A673 (cell line): ENCODE results near the gene PALLD. TPM values are rescaled to one million over a fixed set of nuclear protein-coding genes. Genes with fewer than 3 reads are reported as not detected.

ENCODE experiments used
- BruUV-seq: library from RNA; stranded (reverse); fragments of 400-500 nt; replicated peaks from 2 replicates; lab custom pipeline; 2021; lab: Mats Ljungman, UMichigan
- CTCF ChIA-PET: fragments of 300-600 bp; sonication (Branson Sonifier 250); formaldehyde crosslinking; loops from one replicate; lab custom pipeline; 2022; ENCODE audit warnings: antibody characterized with exemption; lab: Charles Lee
- POLR2A ChIA-PET: fragments of 300-600 bp; sonication (Branson Sonifier 250); formaldehyde crosslinking; loops from one replicate; lab custom pipeline; 2022; ENCODE audit warnings: antibody characterized with exemption; ENCODE audit not compliant: low non-redundant PET; lab: Charles Lee
- DNase-seq: peaks from one replicate; pipeline ENCODE4 v3.0.0-alpha.2; 2015; ENCODE audit warnings: low spot score
- H3K27ac ChIP-seq: fragments of 200-600 bp; sonication (generic); 2 replicates; pipeline ENCODE4 v1.5.1; 2016; ENCODE audit warnings: mixed run types, low read depth, mild to moderate bottlenecking, mixed read lengths, antibody characterized with exemption, low read length; ENCODE audit not compliant: poor library complexity, severe bottlenecking
- H3K27me3 ChIP-seq: fragments of 200-600 bp; sonication (generic); replicated peaks from 2 replicates; pipeline ENCODE4 v1.6.1; 2017; ENCODE audit warnings: mixed run types, low read depth, mild to moderate bottlenecking, mixed read lengths, antibody characterized with exemption, low read length; ENCODE audit not compliant: insufficient read depth, poor library complexity
- H3K36me3 ChIP-seq: fragments of 200-600 bp; sonication (generic); 2 replicates; pipeline ENCODE4 v1.6.1; 2016; ENCODE audit warnings: mixed run types, mild to moderate bottlenecking, mixed read lengths, antibody characterized with exemption, low read length; ENCODE audit not compliant: insufficient read depth, poor library complexity, severe bottlenecking
- H3K4me1 ChIP-seq: fragments of 200-600 bp; sonication (generic); 2 replicates; pipeline ENCODE4 v1.6.1; 2017; ENCODE audit warnings: mixed run types, mild to moderate bottlenecking, mixed read lengths, antibody characterized with exemption, low read length; ENCODE audit not compliant: insufficient read depth, poor library complexity, severe bottlenecking
- H3K4me3 ChIP-seq: fragments of 200-600 bp; sonication (generic); 2 replicates; pipeline ENCODE4 v1.5.1; 2016; ENCODE audit warnings: low read depth, mixed run types, mild to moderate bottlenecking, mixed read lengths, low read length; ENCODE audit not compliant: poor library complexity, severe bottlenecking
- H3K9me3 ChIP-seq: fragments of 200-600 bp; sonication (generic); 2 replicates; pipeline ENCODE4 v1.6.1; 2016; ENCODE audit warnings: mixed run types, low read depth, mild to moderate bottlenecking, mixed read lengths, antibody characterized with exemption, low read length; ENCODE audit not compliant: poor library complexity, severe bottlenecking
- CTCF ChIP-seq: fragments of 300-800, 200-600 bp; sonication (generic); conservative IDR thresholded peaks from 2 replicates; pipeline ENCODE4 v1.5.1; 2017; ENCODE audit warnings: low read depth, mild to moderate bottlenecking, antibody characterized with exemption, low read length, moderate library complexity, mixed read lengths
- EZH2 ChIP-seq: fragments of 200-600 bp; sonication (generic); IDR thresholded peaks from 2 replicates; pipeline ENCODE4 v1.6.1; 2017; ENCODE audit warnings: borderline replicate concordance, low read depth, mild to moderate bottlenecking, mixed read lengths, antibody characterized with exemption, low read length; ENCODE audit not compliant: poor library complexity, severe bottlenecking
- intact Hi-C: fragments of 100-400 bp; cut with micrococcal nuclease; formaldehyde crosslinking; loops from one replicate; pipeline ENCODE4 v1.10.0; 2022; ENCODE audit not compliant: unreplicated experiment
- total RNA-seq: library from RNA; stranded (reverse); gene quantifications from 2 replicates; pipeline ENCODE4 v1.2.3, GENCODE V29; 2021

PALLD gene
- total RNA-seq, 1 experiment from 2014 or later, result 44.1 TPM

GRCh38 chr4:168757500-168757899 is 260.6 kb downstream of the PALLD start:
- H3K4me1 ChIP-seq, result no peaks in the 10 kb centered on the region
- no peak for DNase-seq
- H3K27ac ChIP-seq, result no peak overlapping the region
- intact Hi-C loops, result no loop called here
- H3K9me3 ChIP-seq, result no peaks in the 10 kb centered on the region
- ChIA-PET POLR2A (interaction anchor here (0.7 kb wide), 1 partner anchor 42 kb away, joined by 3 read pairs; no protein-coding TSS in a partner anchor), CTCF (interaction anchor here (0.5 kb wide), 1 partner anchor 172 kb away, joined by 3 read pairs; no protein-coding TSS in a partner anchor)
- no TSS peak for BruUV-seq
- H3K27me3 ChIP-seq, result no peaks in the 10 kb centered on the region
- no peak overlapping the region for H3K4me3 ChIP-seq
- H3K36me3 ChIP-seq, result no peaks in the 10 kb centered on the region
- TF ChIP-seq CTCF, result no peak
- no peak for TF ChIP-seq EZH2

GRCh38 chr4:168758351-168758876 is 261.6 kb downstream of the PALLD start:
- H3K4me3 ChIP-seq, result no peak overlapping the region
- TF ChIP-seq CTCF (no peak), EZH2 (no peak)
- ChIA-PET CTCF (no interaction called here), POLR2A (no interaction called here)
- no peaks in the 10 kb centered on the region for H3K36me3 ChIP-seq
- no peak overlapping the region for H3K27ac ChIP-seq
- no peaks in the 10 kb centered on the region for H3K4me1 ChIP-seq
- H3K9me3 ChIP-seq, result no peaks in the 10 kb centered on the region
- H3K27me3 ChIP-seq, result no peaks in the 10 kb centered on the region
- intact Hi-C loops, result no loop called here
- DNase-seq, result no peak
- no TSS peak for BruUV-seq

- Histone ChIP-seq H3K27ac (no peak overlapping the region), H3K27me3 (no peaks in the 10 kb centered on the region), H3K4me1 (no peaks in the 10 kb centered on the region), H3K4me3 (no peak overlapping the region), H3K36me3 (no peaks in the 10 kb centered on the region), H3K9me3 (no peaks in the 10 kb centered on the region)
- TF ChIP-seq CTCF (no peak), EZH2 (no peak)
- intact Hi-C loops, result no loop called here
- BruUV-seq, result no TSS peak
- ChIA-PET CTCF (interaction anchor here (0.6 kb wide), 1 partner anchor 1051 kb away, joined by 4 read pairs; no protein-coding TSS in a partner anchor), POLR2A (no interaction called here)
- DNase-seq, result no peak
These were observed 262.5 kb downstream of the PALLD start for GRCh38 chr4:168759321-168759720.
